HG03039 (cell line): ENCODE results near the gene IL2RG.
A peak's percentile ranks its signal among the peaks of the same experiment; 100 is the strongest.

Experiments used
- ATAC-seq: cut with Tn5 transposase; IDR thresholded peaks from one replicate; pipeline ENCODE4 v1.9.1; 2021; ENCODE audit warnings: mild to moderate bottlenecking, moderate library complexity; ENCODE audit not compliant: unreplicated experiment

Gene IL2RG

GRCh38 chrX:71081330-71082123 lies 29.9 kb downstream of the IL2RG start:
- ATAC-seq: no peak

- no peak for ATAC-seq
Measured at GRCh38 chrX:71070531-71070930, 40.8 kb downstream of the IL2RG start.

GRCh38 chrX:71068044-71068918 lies 43.1 kb downstream of the IL2RG start, which contains the start of gene SNX12:
SNX12 (minus strand) TSS chrX:71068334; CDS start chrX:71068306, 28 bp downstream.
- peak; percentile 97 for ATAC-seq

- no peak for ATAC-seq
Measured at GRCh38 chrX:71067712-71068043, 43.7 kb downstream of the IL2RG start.

- ATAC-seq: no peak
Measured at GRCh38 chrX:71067089-71067488, 44.3 kb downstream of the IL2RG start.

- ATAC-seq: no peak
Measured at GRCh38 chrX:71060127-71060526, 51.2 kb downstream of the IL2RG start.

- no peak for ATAC-seq
Measured at GRCh38 chrX:71057848-71058530, 53.4 kb downstream of the IL2RG start.
